GM18508 (cell line): ENCODE measurements around the gene NEURL1.
"Not testable (repeated sequence)": the region's sequence is repeated elsewhere in the genome, so short reads cannot be mapped to it uniquely, and the experiment has no call there.

ENCODE experiments used
- ATAC-seq: cut with Tn5 transposase; IDR thresholded peaks from one replicate; pipeline ENCODE4 v1.9.1; 2021; ENCODE audit warnings: moderate number of reproducible peaks; ENCODE audit not compliant: insufficient read depth, unreplicated experiment

NEURL1 gene

DNA sequence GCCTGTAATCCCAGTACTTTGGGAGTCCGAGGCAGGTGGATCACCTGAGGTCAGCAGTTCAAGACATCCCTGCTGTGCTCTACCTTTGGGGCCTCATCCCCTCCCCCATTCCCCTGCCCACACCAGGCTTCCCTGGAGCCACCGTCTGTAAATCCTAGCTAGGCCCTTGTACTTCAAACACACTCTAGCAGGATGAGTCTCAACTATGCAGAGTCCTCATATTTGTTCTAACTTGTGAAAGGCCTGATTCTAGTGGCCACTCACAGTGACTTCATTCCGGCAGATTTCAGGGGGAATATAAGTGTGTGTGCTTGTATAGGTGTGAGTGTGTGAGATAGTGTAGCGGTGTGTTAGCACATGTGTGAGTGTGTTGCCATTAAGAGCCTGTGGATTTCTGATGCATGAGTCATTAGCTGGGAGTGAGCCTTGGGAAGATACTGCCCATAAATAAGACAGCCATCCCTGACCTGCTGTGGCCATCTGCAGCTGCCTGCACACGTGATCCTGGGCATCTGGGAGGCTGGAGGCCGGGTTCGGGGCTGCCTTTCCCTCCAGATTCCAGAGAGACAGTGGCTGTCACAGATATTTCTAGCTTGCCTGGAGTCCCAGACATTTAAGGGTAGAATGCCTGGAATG lies 1.7 kb upstream of the NEURL1 start:
- no peak for ATAC-seq

GRCh38 chr10:103492655-103493261 lies 747 bp upstream of the NEURL1 start:
- ATAC-seq, result no peak

DNA sequence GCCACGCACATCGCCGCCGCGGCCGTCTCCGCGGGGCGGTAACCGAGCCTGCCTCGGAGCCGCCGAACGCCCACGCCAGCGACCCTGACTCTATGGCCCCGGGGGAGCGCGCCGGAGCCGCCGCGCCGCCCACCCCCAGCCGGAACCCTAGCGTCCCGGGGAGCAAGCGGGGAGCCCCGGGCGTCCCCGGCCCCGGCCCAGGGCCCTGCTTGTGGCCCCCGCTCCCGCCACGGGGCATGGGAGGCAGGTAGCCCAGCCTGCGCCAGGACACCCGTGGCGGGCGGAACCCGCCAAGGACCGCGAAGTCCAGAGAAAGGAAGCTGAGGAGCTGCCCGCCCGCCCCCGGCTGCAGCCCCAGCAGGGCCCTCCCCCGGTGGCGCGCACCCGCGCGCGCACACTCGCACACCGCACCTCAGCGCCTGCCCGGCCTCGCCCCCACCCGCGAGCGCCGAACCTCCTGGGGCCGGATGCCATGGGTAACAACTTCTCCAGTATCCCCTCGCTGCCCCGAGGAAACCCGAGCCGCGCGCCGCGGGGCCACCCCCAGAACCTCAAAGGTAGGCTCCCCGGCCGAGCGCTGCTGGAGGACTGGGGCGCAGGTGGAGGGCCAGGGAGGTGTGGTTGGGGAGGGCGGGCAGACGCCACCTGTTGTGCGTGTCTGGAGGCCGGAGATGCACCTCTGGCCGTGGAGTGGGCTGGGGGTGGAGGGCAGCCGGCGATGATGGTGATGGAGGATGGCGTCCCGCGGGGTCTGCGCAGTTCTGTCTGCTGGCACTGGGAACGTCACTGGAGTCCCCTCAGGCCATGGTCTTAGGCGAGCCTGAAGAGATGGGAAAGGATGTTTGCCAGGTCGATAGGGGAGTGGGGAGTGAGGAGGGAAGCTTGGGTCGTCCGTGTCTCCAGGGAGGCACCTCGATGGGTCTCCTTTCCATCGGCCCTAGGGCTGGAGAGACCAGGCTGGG lies 692 bp downstream of the NEURL1 start:
- no peak for ATAC-seq

- no peak for ATAC-seq
Measured at GRCh38 chr10:103495321-103495720, 1.8 kb downstream of the NEURL1 start.

- ATAC-seq, result no peak
Measured at GRCh38 chr10:103497161-103497915, 3.8 kb downstream of the NEURL1 start.

- no peak for ATAC-seq
Measured at GRCh38 chr10:103498936-103499638, 5.6 kb downstream of the NEURL1 start.

DNA sequence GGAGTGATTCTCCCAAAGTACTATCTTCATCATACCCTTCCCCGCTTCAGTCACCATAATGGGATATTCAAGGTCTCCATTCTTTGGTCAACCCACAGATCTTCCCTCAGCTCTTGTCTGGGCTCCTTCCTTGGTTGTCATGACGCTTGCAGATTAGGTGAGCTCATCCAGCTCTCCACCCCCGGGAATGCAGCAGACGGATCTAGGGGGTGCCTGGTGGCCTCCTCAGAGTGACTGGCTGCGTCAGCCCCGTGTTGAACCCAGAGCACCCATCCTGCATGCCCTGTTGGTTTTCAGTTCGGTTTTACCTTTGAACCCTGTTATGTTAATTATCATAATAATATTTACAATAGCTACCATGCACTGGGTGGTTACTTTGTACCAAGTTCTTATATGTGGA lies 6.4 kb downstream of the NEURL1 start:
- no peak for ATAC-seq

DNA sequence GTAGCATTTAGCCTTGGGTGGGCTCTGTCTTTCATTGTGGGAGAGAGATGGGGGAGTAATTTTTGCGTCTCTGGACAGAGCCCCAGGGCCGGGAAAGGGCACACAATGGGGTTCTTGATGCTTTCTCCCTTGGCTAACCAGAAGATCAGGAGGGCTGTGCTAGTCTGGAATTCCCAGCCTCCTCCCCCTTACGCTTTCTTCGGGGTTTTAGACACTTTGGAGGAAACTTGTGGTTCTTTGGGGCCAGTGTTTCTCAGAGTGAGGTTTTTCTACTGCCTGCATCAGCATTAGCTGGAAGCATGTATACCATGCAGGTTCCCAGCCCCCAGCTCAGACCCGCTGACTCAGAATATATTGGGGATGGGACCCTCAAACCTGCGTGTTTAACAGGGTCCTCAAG lies 7.0 kb downstream of the NEURL1 start:
- ATAC-seq, result no peak

- no peak for ATAC-seq
Measured at GRCh38 chr10:103501186-103501585, 7.7 kb downstream of the NEURL1 start.

DNA sequence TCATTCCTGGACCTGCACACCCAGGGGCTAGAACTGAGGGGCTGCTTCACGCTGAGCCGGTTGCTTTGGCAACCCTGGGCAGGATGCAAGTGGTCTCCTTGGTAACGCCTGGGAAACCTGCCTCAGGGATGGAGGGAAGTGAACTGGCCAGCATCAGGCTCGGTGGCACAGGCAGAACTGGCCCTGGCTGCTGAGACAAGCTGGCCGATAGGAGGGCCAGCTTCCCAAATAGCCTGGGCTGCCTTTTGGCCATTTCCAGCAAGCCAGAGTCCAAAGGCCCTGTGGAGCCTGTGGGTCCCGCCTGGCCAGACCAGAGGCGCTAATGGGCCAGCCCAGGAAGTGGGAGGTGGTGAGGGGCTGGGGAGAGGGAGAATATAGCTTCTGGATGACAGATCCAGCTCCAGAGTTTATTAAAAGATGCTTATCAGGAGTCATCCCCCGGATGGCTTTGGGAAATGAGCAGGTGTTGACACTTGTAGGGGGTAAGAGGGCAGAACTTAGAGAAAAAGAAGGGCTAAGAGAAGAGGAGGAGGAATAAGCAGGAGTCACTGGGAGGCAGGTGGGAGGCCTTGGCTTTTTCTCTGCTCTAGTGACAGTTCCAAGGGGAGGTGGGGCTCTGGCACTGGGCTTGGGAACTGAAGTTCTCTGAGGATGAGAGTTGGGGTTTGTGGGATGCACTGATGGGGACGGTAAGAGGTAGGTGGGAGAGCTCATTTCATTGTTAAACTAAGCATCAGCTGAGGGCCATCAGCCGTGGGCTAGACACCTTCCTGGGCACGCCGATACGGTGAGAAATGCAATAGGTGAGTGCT lies 9.6 kb downstream of the NEURL1 start:
- no peak for ATAC-seq

- not testable (repeated sequence) for ATAC-seq
Measured at GRCh38 chr10:103503777-103504176, 10.3 kb downstream of the NEURL1 start.

- ATAC-seq, result no peak
Measured at GRCh38 chr10:103504181-103504783, 10.8 kb downstream of the NEURL1 start.

- ATAC-seq, result no peak
Measured at GRCh38 chr10:103506061-103506460, 12.6 kb downstream of the NEURL1 start.

- ATAC-seq, result no peak
Measured at GRCh38 chr10:103507235-103508191, 14.0 kb downstream of the NEURL1 start.

- no peak for ATAC-seq
Measured at GRCh38 chr10:103510046-103510685, 16.7 kb downstream of the NEURL1 start.

DNA sequence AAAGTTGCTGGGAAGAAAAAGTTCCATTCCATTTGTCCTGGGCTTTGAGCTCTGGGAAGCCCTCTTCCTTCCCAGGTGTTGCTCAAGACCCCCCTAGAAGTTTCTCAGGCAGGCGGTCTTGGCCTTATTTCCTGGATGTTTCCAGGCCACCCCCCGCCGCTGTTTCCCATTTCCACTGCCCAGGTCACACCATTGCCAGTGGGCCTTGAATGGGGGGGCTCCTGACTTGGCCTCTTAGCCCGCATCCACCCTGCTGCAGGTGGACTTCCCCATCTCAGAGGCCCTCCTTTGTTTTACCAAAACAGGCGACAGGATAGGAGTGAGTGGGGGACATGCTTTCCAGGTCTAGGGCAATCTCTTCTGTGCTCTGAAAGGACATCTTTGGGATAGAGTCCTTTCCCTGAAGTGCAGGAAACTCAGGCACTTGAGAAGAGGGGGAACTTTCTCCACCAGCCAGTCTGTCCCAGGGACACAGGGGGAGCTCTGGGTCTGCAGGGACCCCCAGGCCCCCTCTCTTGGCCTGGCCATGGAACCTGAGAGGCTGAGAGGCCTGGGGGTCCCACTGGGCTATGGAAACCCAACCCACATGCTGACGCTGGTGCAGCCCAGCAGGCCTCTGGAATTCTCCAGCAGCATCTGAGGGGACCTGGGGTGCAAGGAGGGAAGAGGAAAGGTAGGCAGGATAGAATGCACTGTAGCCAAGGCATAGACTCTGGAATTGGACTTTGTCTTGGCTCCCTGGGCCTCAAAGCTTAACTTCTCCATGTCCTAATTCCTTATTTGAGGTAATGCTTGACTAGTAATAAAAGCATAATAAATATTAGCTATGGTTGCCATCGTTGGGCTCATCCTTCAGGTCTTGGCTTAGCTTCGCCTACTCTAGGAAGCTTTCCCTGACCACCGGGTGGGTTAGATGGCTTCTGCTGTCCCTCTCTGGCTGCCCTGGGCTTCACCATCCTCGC lies 17.6 kb downstream of the NEURL1 start:
- ATAC-seq, result no peak
